ENCODE data around the gene GNLY.

Gene GNLY

DNA sequence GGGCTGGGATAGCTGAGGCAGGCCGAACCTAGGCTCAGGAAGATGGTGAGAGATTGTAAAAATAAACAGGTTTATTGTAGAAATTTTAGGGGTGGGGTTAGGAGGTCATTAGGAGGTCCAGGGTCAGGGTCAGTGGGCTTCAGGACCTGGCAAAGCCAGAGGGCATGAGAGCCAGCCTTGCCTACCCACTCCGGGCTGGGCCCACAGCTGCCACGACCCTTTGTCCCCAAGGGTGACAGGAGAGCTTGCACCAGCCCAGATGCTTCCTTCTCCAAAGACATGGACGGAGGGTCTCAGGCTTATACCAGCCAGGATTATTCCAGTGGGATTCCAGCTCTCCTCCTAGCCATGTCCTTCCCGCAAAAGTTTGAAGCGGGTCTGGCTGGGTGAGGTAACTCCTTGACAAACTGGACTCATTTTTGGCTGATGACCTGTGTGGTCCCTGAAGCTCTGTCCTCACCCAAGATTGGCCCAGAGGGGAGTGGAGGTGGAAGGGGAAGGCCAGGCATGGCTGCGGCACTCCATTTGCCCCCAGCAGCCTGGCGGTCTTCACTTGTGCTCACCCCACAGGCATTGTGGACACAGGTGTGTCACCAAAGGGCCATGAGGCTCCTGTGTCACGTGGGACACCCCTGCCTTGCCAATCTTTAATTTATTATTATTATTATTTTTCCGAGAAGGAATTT, 35.8 kb downstream of the GNLY start:
- TF ChIP-seq, protein P1, sequence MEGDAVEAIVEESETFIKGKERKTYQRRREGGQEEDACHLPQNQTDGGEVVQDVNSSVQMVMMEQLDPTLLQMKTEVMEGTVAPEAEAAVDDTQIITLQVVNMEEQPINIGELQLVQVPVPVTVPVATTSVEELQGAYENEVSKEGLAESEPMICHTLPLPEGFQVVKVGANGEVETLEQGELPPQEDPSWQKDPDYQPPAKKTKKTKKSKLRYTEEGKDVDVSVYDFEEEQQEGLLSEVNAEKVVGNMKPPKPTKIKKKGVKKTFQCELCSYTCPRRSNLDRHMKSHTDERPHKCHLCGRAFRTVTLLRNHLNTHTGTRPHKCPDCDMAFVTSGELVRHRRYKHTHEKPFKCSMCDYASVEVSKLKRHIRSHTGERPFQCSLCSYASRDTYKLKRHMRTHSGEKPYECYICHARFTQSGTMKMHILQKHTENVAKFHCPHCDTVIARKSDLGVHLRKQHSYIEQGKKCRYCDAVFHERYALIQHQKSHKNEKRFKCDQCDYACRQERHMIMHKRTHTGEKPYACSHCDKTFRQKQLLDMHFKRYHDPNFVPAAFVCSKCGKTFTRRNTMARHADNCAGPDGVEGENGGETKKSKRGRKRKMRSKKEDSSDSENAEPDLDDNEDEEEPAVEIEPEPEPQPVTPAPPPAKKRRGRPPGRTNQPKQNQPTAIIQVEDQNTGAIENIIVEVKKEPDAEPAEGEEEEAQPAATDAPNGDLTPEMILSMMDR (IDR thresholded peaks at IDR 0.05; ENCODE audit: low read depth, low read length) = no peak
- no peak for DNase-seq (ENCODE audit: extremely low read depth, low read depth)

DNA sequence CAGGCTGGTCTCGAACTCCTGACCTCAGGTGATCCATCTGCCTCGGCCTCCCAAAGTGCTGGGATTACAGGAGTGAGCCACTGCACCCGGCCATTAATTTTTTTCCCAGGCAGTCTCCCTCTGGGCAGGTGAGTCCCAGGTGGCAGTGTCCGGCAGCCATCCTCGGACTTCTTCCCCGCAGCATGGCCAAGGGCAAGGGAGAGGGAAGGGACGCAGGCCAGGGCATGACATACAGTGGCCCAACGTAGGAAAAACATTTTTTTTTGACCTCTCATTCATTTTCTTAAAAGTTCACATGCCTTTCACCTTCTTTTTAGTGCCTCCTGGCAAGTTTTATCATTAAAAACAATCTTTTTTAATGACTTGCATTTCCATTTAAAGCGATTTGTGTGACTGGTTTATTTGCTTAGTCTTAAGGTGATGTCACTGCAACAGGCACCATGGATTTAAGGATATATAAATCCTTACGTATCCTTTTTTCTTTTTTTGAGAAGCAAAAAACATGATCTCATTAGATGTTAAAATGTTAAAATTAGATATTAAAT, 36.6 kb downstream of the GNLY start:
- TF ChIP-seq, protein P1 (IDR thresholded peaks at IDR 0.05; ENCODE audit: low read depth, low read length) = no peak
- DNase-seq (ENCODE audit: extremely low read depth, low read depth) = no peak

GRCh38 chr2:85731606-85732005, 37.4 kb downstream of the GNLY start:
- DNase-seq (ENCODE audit: extremely low read depth, low read depth) = no peak

GRCh38 chr2:85732467-85733120, 38.4 kb downstream of the GNLY start:
- TF ChIP-seq, protein P1 (IDR thresholded peaks at IDR 0.05; ENCODE audit: low read depth, low read length) = no peak
- no peak for DNase-seq (ENCODE audit: extremely low read depth, low read depth)

More at GRCh38 chr2:85731606-85732005, 37.4 kb downstream of the GNLY start:
- TF ChIP-seq, protein P1 (IDR thresholded peaks at IDR 0.05; ENCODE audit: low read depth, low read length) = no peak

DNA sequence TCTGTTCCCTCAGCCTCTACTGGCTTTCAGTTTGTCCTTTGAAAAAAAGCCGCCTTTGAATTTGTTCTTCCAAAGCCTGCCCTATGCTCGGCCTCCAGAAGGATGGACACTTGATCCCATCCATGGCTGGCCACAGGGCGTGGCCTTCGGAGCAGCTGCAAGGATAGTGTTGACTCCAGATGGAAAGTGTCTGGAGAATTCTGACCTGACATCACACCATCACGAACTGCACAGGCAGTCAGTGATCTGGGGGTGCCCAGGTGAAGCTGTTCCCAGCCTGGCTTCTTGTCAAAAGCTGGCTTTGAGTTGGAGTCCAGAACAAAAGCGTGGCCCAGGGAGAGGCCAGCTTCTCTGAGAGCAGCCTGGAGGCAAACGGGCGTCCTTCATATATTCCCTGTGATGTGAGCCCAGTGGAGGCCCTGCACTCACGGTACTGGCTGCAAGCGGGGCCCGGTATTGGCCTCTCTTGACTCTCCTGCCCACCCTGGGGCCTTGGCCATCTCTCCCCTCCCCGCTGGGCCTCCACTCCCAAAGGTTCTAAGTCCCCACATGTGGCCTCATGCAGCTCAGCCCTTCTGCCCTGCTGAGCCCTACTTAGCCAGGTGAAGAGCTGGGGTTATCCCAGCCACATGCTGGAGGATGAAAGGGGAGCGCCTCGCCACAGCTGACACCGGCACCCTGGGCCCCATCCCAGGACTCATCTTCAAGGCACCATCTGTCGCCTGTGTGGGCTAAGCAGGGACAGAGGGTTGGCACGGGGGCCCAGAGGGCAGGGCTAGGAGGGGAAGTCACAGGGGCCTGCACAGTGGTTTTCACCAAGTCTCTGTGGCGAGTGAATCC, 39.2 kb downstream of the GNLY start:
- TF ChIP-seq, protein P1 (IDR thresholded peaks at IDR 0.05; ENCODE audit: low read depth, low read length) = no peak
- DNase-seq (ENCODE audit: extremely low read depth, low read depth) = no peak

GRCh38 chr2:85734015-85734414, 39.9 kb downstream of the GNLY start:
- TF ChIP-seq, protein P1 (IDR thresholded peaks at IDR 0.05; ENCODE audit: low read depth, low read length) = no peak
- DNase-seq (ENCODE audit: extremely low read depth, low read depth) = no peak
